Measurements from ENCODE around the gene MEIS1. TPM values are rescaled to one million over a fixed set of nuclear protein-coding genes. Genes with fewer than 3 reads are reported as not detected.

The MEIS1 gene
- total RNA-seq, 2 experiments from 2014 or later = 5.4 to 7.3 TPM

- CTCF ChIA-PET (ENCODE audit: unreplicated experiment) = no interaction called here
- intact Hi-C loops (cut with micrococcal nuclease; ENCODE audit: unreplicated experiment) = loop anchor here (10.0 kb wide), 1 partner anchor 133 kb away; the partner anchor contains the start of gene MEIS1
These were observed 132.8 kb downstream of the MEIS1 start for GRCh38 chr2:66567729-66568128.

GRCh38 chr2:66568650-66569300 is 133.8 kb downstream of the MEIS1 start:
- no peaks in the 10 kb centered on the region for H3K79me2 ChIP-seq (ENCODE audit: insufficient read depth, low read depth, low read length)
- peaks cover 7% of the 10 kb centered on the region for H3K4me1 ChIP-seq (ENCODE audit: insufficient read depth, low read length, poor library complexity, severe bottlenecking)
- no TSS peak for BruUV-seq (replicated peaks)
- CTCF ChIA-PET (ENCODE audit: unreplicated experiment) = no interaction called here
- H2AFZ ChIP-seq (ENCODE audit: low read length) = no peak overlapping the region
- no peaks in the 10 kb centered on the region for H3K9me2 ChIP-seq (ENCODE audit: insufficient read depth, low read length)
- no peak for DNase-seq (ENCODE audit: low spot score)
- H3K27ac ChIP-seq (ENCODE audit: low read depth, low read length, poor library complexity, severe bottlenecking) = no peak overlapping the region
- no peak overlapping the region for H3K4me3 ChIP-seq (ENCODE audit: low read depth, low read length, poor library complexity, severe bottlenecking)
- no peaks in the 10 kb centered on the region for H4K20me1 ChIP-seq (ENCODE audit: insufficient read depth, low read length)
- POLR2A ChIA-PET = interaction anchor here (0.6 to 1.6 kb wide), 2 partner anchors 26 to 379 kb away, joined by 3 to 5 read pairs; no protein-coding TSS in a partner anchor
- no peaks in the 10 kb centered on the region for H3K9me3 ChIP-seq (ENCODE audit: low read length)
- peak overlapping the region; percentile 37; the same call in 1 of the 2 replicates for H3K4me2 ChIP-seq (ENCODE audit: low read length)
- intact Hi-C loops (cut with micrococcal nuclease; ENCODE audit: unreplicated experiment) = loop anchor here (10.0 kb wide), 1 partner anchor 134 kb away; the partner anchor contains the start of gene MEIS1
- H3K36me3 ChIP-seq (ENCODE audit: insufficient read depth, low read length) = no peaks in the 10 kb centered on the region
- TF ChIP-seq EZH2phosphoT487 (IDR thresholded peaks at IDR 0.05; ENCODE audit: borderline replicate concordance, low read depth, low read length) (no peak), CTCF (conservative IDR thresholded peaks at IDR 0.05; ENCODE audit: low read length) (no peak)

More at GRCh38 chr2:66567729-66568128, 132.8 kb downstream of the MEIS1 start:
- POLR2A ChIA-PET = interaction anchor here (0.6 kb wide), 1 partner anchor 380 kb away, joined by 3 read pairs; no protein-coding TSS in a partner anchor
- H3K9me2 ChIP-seq (ENCODE audit: insufficient read depth, low read length) = no peaks in the 10 kb centered on the region
- BruUV-seq (replicated peaks) = no TSS peak
- H3K4me3 ChIP-seq (ENCODE audit: low read depth, low read length, poor library complexity, severe bottlenecking) = no peak overlapping the region
- no peak overlapping the region for H3K4me2 ChIP-seq (ENCODE audit: low read length)
- no peaks in the 10 kb centered on the region for H3K79me2 ChIP-seq (ENCODE audit: insufficient read depth, low read depth, low read length)
- H3K9me3 ChIP-seq (ENCODE audit: low read length) = no peaks in the 10 kb centered on the region
- no peak overlapping the region for H2AFZ ChIP-seq (ENCODE audit: low read length)
- H3K4me1 ChIP-seq (ENCODE audit: insufficient read depth, low read length, poor library complexity, severe bottlenecking) = peaks cover 7% of the 10 kb centered on the region
- no peaks in the 10 kb centered on the region for H3K36me3 ChIP-seq (ENCODE audit: insufficient read depth, low read length)
- TF ChIP-seq CTCF (conservative IDR thresholded peaks at IDR 0.05; ENCODE audit: low read length) = no peak
- no peak for TF ChIP-seq EZH2phosphoT487 (IDR thresholded peaks at IDR 0.05; ENCODE audit: borderline replicate concordance, low read depth, low read length)
- DNase-seq (ENCODE audit: low spot score) = no peak
- no peaks in the 10 kb centered on the region for H4K20me1 ChIP-seq (ENCODE audit: insufficient read depth, low read length)
- no peak overlapping the region for H3K27ac ChIP-seq (ENCODE audit: low read depth, low read length, poor library complexity, severe bottlenecking)

GRCh38 chr2:66569321-66569851 is 134.5 kb downstream of the MEIS1 start:
- CTCF ChIA-PET (ENCODE audit: unreplicated experiment) = no interaction called here
- Histone ChIP-seq H3K36me3 (ENCODE audit: insufficient read depth, low read length) (no peaks in the 10 kb centered on the region), H3K9me2 (ENCODE audit: insufficient read depth, low read length) (no peaks in the 10 kb centered on the region), H3K27ac (ENCODE audit: low read depth, low read length, poor library complexity, severe bottlenecking) (no peak overlapping the region), H3K79me2 (ENCODE audit: insufficient read depth, low read depth, low read length) (no peaks in the 10 kb centered on the region), H3K4me1 (ENCODE audit: insufficient read depth, low read length, poor library complexity, severe bottlenecking) (peaks cover 7% of the 10 kb centered on the region), H3K4me3 (ENCODE audit: low read depth, low read length, poor library complexity, severe bottlenecking) (no peak overlapping the region), H2AFZ (ENCODE audit: low read length) (no peak overlapping the region), H3K9me3 (ENCODE audit: low read length) (no peaks in the 10 kb centered on the region), H3K4me2 (ENCODE audit: low read length) (peak overlapping the region; percentile 37; the same call in 1 of the 2 replicates), H4K20me1 (ENCODE audit: insufficient read depth, low read length) (no peaks in the 10 kb centered on the region)
- no peak for TF ChIP-seq CTCF (conservative IDR thresholded peaks at IDR 0.05; ENCODE audit: low read length)
- TF ChIP-seq EZH2phosphoT487 (IDR thresholded peaks at IDR 0.05; ENCODE audit: borderline replicate concordance, low read depth, low read length) = no peak
- BruUV-seq (replicated peaks) = no TSS peak
- intact Hi-C loops (cut with micrococcal nuclease; ENCODE audit: unreplicated experiment) = loop anchor here (10.0 kb wide), 1 partner anchor 135 kb away; the partner anchor contains the start of gene MEIS1
- peak; percentile 39 for DNase-seq (ENCODE audit: low spot score)
- POLR2A ChIA-PET = interaction anchor here (1.1 to 1.6 kb wide), 3 partner anchors 15 to 108 kb away, joined by 3 to 6 read pairs (median 5); no protein-coding TSS in a partner anchor
